ENCODE data around the gene SLC9A1. TPM values are rescaled to one million over a fixed set of nuclear protein-coding genes. Genes with fewer than 3 reads are reported as not detected.

The SLC9A1 gene
- total RNA-seq, 6 experiments from 2014 or later = 37.1 to 51.0 (median 44.7) TPM

DNA sequence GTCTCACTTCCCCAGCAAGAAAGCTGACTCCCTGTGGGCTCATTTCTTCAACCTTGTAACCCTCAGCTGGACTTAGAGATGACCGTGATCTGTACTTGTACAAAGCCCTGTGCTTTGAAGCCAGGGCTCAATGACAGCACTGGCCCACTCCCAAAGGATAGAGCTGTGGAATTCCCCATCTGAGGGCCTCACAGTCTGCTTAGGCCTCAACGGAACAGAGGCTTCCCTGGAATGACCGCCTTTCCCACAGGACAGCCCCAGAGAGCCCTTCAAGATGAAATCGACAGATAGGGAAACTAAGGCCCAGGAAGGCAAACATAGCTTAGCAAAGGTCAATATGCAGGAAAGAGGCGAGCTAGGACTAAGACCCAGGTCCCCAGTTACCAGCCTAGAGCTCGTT is 11.5 kb downstream of the SLC9A1 start:
- TF ChIP-seq, protein P1, sequence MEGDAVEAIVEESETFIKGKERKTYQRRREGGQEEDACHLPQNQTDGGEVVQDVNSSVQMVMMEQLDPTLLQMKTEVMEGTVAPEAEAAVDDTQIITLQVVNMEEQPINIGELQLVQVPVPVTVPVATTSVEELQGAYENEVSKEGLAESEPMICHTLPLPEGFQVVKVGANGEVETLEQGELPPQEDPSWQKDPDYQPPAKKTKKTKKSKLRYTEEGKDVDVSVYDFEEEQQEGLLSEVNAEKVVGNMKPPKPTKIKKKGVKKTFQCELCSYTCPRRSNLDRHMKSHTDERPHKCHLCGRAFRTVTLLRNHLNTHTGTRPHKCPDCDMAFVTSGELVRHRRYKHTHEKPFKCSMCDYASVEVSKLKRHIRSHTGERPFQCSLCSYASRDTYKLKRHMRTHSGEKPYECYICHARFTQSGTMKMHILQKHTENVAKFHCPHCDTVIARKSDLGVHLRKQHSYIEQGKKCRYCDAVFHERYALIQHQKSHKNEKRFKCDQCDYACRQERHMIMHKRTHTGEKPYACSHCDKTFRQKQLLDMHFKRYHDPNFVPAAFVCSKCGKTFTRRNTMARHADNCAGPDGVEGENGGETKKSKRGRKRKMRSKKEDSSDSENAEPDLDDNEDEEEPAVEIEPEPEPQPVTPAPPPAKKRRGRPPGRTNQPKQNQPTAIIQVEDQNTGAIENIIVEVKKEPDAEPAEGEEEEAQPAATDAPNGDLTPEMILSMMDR (IDR thresholded peaks at IDR 0.05) = no peak
- H3K4me1 Mint-ChIP-seq (ENCODE audit: low read depth) = peaks cover 79% of the 10 kb centered on the region
- no peaks in the 10 kb centered on the region for H3K9me3 Mint-ChIP-seq
- no peak overlapping the region for H3K4me3 Mint-ChIP-seq
- H3K27ac Mint-ChIP-seq = peak overlapping the region; percentile 5; the same call in 1 of the 2 replicates
- H3K36me3 Mint-ChIP-seq (ENCODE audit: low read depth) = peaks cover 5% of the 10 kb centered on the region; the same call in 1 of the 2 replicates
- peaks cover 3% of the 10 kb centered on the region for H3K27me3 Mint-ChIP-seq (ENCODE audit: insufficient read depth)
- DNase-seq = no peak

DNA sequence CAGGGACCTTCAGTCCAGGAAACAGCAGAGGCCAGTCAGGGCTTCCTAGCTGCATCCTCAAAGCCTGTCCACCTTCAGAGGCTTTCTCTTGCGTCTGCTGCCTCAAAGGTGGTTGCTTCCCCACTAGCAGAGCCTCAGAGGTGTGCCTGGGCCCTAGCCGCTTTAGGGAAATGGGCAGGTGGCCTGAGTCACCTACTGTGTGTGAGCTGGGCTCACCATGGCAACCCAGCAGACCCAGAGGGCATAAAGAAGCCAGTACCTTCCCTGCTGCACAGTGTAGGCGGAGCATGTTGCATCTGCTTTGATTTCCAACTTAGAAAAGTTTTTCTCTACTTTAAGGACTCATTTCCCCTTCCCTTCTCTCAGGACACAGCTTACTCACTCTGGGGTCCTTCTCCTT is 12.5 kb downstream of the SLC9A1 start:
- DNase-seq = no peak
- peaks cover 5% of the 10 kb centered on the region; the same call in 1 of the 2 replicates for H3K36me3 Mint-ChIP-seq (ENCODE audit: low read depth)
- H3K4me3 Mint-ChIP-seq = no peak overlapping the region
- H3K9me3 Mint-ChIP-seq = no peaks in the 10 kb centered on the region
- peaks cover 3% of the 10 kb centered on the region for H3K27me3 Mint-ChIP-seq (ENCODE audit: insufficient read depth)
- peaks cover 84% of the 10 kb centered on the region for H3K4me1 Mint-ChIP-seq (ENCODE audit: low read depth)
- TF ChIP-seq, protein P1 (IDR thresholded peaks at IDR 0.05) = no peak
- H3K27ac Mint-ChIP-seq = peak overlapping the region; percentile 42; the same call in 1 of the 2 replicates

DNA sequence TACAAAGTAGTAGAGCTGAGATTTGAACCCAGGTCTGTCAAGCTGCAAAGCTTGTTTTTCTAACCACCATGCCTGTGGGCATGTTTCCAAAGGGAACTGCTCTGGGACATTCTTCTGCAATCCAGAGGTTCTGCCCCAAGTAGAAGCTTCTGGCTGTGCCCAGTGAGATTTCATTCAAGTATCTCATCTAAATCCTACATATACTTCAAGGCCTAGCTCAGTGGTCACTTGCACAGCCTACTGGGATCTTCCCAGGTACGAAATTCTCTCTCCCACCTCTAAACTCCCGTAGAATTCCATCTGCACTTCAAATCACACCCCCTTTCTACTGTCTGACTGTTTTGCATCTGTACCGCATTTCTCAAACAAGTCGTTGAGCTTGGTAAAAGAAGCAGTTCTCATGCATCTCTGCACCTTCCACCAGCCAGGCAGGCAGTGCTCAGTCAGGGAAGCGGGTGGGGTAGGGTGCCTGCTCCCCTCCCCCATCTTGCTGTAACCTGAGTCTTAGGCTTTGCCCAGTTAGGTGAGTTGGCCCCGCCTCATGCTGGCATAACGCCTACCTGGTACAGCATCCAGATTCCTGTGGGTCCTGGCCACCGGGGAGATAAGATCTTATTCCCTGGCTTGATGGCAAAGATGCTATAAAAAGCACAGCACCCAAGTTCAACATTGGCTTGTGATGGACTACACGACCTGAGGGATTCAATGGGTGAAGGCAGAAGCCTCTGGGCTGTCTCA is 13.5 kb downstream of the SLC9A1 start:
- peaks cover 92% of the 10 kb centered on the region for H3K4me1 Mint-ChIP-seq (ENCODE audit: low read depth)
- no peak for DNase-seq
- no peak overlapping the region for H3K27ac Mint-ChIP-seq
- H3K36me3 Mint-ChIP-seq (ENCODE audit: low read depth) = peaks cover 5% of the 10 kb centered on the region; the same call in 1 of the 2 replicates
- no peak overlapping the region for H3K4me3 Mint-ChIP-seq
- TF ChIP-seq, protein P1 (IDR thresholded peaks at IDR 0.05) = no peak
- peaks cover 4% of the 10 kb centered on the region for H3K27me3 Mint-ChIP-seq (ENCODE audit: insufficient read depth)
- no peaks in the 10 kb centered on the region for H3K9me3 Mint-ChIP-seq

DNA sequence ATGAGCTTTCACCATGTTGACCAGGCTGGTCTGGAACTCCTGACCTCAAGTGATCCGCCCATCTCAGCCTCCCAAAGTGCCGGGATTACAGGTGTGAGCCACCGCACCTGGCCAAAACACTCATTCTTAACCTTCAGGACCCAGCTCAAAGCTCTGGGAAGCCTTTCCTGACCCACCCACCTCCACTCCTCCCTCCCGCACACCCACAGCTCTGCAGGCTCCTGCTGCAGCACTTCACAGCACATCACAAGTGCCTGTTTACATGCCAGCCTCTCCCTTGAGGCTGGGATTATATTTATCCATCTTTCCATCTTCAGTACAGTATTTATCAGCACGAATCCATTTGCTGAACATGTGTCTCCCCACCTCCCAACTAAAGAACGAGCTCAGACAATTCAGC is 14.9 kb downstream of the SLC9A1 start:
- H3K9me3 Mint-ChIP-seq = no peaks in the 10 kb centered on the region
- no peak overlapping the region for H3K27ac Mint-ChIP-seq
- peaks cover 1% of the 10 kb centered on the region; the same call in 1 of the 2 replicates for H3K36me3 Mint-ChIP-seq (ENCODE audit: low read depth)
- TF ChIP-seq, protein P1 (IDR thresholded peaks at IDR 0.05) = no peak
- H3K4me1 Mint-ChIP-seq (ENCODE audit: low read depth) = peaks cover 80% of the 10 kb centered on the region
- peaks cover 4% of the 10 kb centered on the region for H3K27me3 Mint-ChIP-seq (ENCODE audit: insufficient read depth)
- H3K4me3 Mint-ChIP-seq = no peak overlapping the region
- DNase-seq = no peak

DNA sequence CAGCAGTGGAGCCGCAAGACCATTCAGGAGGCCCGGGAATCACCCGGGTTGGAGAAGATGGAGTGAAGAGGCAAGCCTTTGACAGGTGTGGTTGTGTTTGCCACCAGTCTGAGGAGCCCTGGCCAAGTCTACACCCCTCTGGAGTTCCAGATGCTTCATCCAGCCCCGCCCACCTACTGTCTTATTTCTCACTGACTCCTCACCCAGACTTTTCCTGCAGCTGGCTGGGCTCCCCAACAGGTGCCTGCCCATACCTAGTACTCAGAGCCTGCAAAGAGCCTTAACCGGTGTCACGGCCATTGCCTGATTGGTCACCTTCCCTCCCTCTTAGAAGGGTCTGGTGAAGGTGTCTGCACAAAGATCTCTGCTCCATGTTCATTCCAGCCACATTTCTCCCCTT is 16.0 kb downstream of the SLC9A1 start:
- H3K27me3 Mint-ChIP-seq (ENCODE audit: insufficient read depth) = peaks cover 4% of the 10 kb centered on the region
- no peaks in the 10 kb centered on the region for H3K9me3 Mint-ChIP-seq
- H3K27ac Mint-ChIP-seq = no peak overlapping the region; the same call in 1 of the 2 replicates
- no peaks in the 10 kb centered on the region for H3K36me3 Mint-ChIP-seq (ENCODE audit: low read depth)
- no peak for DNase-seq
- no peak overlapping the region for H3K4me3 Mint-ChIP-seq
- TF ChIP-seq, protein P1 (IDR thresholded peaks at IDR 0.05) = no peak
- peaks cover 72% of the 10 kb centered on the region for H3K4me1 Mint-ChIP-seq (ENCODE audit: low read depth)

Measured in HFFc6 (cell line).